ENCODE measurements around the gene PATL1. TPM values are rescaled to one million over a fixed set of nuclear protein-coding genes. Genes with fewer than 3 reads are reported as not detected.
A peak's percentile ranks its signal among the peaks of the same experiment; 100 is the strongest.

Gene PATL1
- total RNA-seq (10 to 100 TPM; 22.5 to 24.0 TPM), polyA plus RNA-seq (ENCODE audit: insufficient read depth, low read depth, low replicate concordance) (25.4 TPM)
- long read RNA-seq, donor 1, full-length matches to known transcripts = 1 of 1 reads
- long read RNA-seq, donor 1, partial matches to known transcripts = 0 of 1 reads
- long read RNA-seq, donor 1, other reads (novel, unspliced or antisense) = 0 of 1 reads
- long read RNA-seq, donor 2, full-length matches to known transcripts = 2 of 8 reads
- long read RNA-seq, donor 2, partial matches to known transcripts = 6 of 8 reads
- long read RNA-seq, donor 2, other reads (novel, unspliced or antisense) = 0 of 8 reads

- TF ChIP-seq POLR2A (IDR thresholded peaks at IDR 0.05) (peak; percentile 96), CTCF (IDR thresholded peaks at IDR 0.05) (no peak)
- H3K4me1 ChIP-seq = peaks cover 9% of the 10 kb centered on the region
- H3K9me3 ChIP-seq = no peaks in the 10 kb centered on the region
- H3K27me3 ChIP-seq = no peaks in the 10 kb centered on the region
- H3K36me3 ChIP-seq (ENCODE audit: low read depth, missing control alignments) = no peaks in the 10 kb centered on the region
- 0 to 1% methylated on average over 18 to 49 of the region's 68 CpGs for WGBS, 2 donors
- peak within 1 kb of the TSS; percentile 94 to 95 for H3K4me3 ChIP-seq
- intact Hi-C loops (cut with DNase I; ENCODE audit: low total_unique reads) = loop anchor here (10.0 kb wide), 1 partner anchor 104 kb away; no protein-coding TSS in a partner anchor
- H3K27ac ChIP-seq = peak within 1 kb of the TSS; percentile 95 to 98
- DNase-seq = peak; percentile 100
These were observed at the start of gene PATL1 for GRCh38 chr11:59668950-59669610. Gene PATL1, minus strand, starts transcription at chr11:59669037. Its CDS starts 142 bp downstream, at chr11:59668895.

- H3K36me3 ChIP-seq (ENCODE audit: low read depth, missing control alignments) = no peaks in the 10 kb centered on the region
- no peaks in the 10 kb centered on the region for H3K9me3 ChIP-seq
- no peak for DNase-seq
- 56 to 78% methylated on average over 3 of the region's 3 CpGs for WGBS, 2 donors
- no peak overlapping the region for H3K27ac ChIP-seq
- intact Hi-C loops (cut with DNase I; ENCODE audit: low total_unique reads) = no loop called here
- no peaks in the 10 kb centered on the region for H3K4me1 ChIP-seq
- TF ChIP-seq POLR2A (IDR thresholded peaks at IDR 0.05) (no peak), CTCF (IDR thresholded peaks at IDR 0.05) (no peak)
- H3K27me3 ChIP-seq = no peaks in the 10 kb centered on the region
- H3K4me3 ChIP-seq = no peak overlapping the region
These were observed 47.2 kb upstream of the PATL1 start for GRCh38 chr11:59716051-59716450.

- no peak for DNase-seq
- intact Hi-C loops (cut with DNase I; ENCODE audit: low total_unique reads) = no loop called here
These were observed 44.9 kb upstream of the PATL1 start, which contains the start of gene OR10V1 for GRCh38 chr11:59713745-59714144. Gene OR10V1, minus strand, starts transcription at chr11:59713845. Its CDS starts 0 bp downstream, at chr11:59713845.

GRCh38 chr11:59710136-59710847, 41.5 kb upstream of the PATL1 start:
- Histone ChIP-seq H3K36me3 (ENCODE audit: low read depth, missing control alignments) (no peaks in the 10 kb centered on the region), H3K27me3 (no peaks in the 10 kb centered on the region), H3K4me1 (no peaks in the 10 kb centered on the region), H3K27ac (no peak overlapping the region), H3K4me3 (no peak overlapping the region), H3K9me3 (no peaks in the 10 kb centered on the region)
- intact Hi-C loops (cut with DNase I; ENCODE audit: low total_unique reads) = no loop called here
- TF ChIP-seq POLR2A (IDR thresholded peaks at IDR 0.05) (no peak), CTCF (IDR thresholded peaks at IDR 0.05) (no peak)
- no peak for DNase-seq
- WGBS, 2 donors = 82 to 84% methylated on average over 3 of the region's 3 CpGs

More at GRCh38 chr11:59713745-59714144, 44.9 kb upstream of the PATL1 start, which contains the start of gene OR10V1:
- no peaks in the 10 kb centered on the region for H3K27me3 ChIP-seq
- no peaks in the 10 kb centered on the region for H3K4me1 ChIP-seq
- WGBS, 2 donors = 91 to 95% methylated on average over 2 of the region's 2 CpGs
- no peak within 1 kb of the TSS for H3K4me3 ChIP-seq
- H3K36me3 ChIP-seq (ENCODE audit: low read depth, missing control alignments) = no peaks in the 10 kb centered on the region
- TF ChIP-seq POLR2A (IDR thresholded peaks at IDR 0.05) (no peak), CTCF (IDR thresholded peaks at IDR 0.05) (no peak)
- no peak within 1 kb of the TSS for H3K27ac ChIP-seq
- no peaks in the 10 kb centered on the region for H3K9me3 ChIP-seq
